Caco-2 (cell line): ENCODE measurements around the gene FGF3. TPM values are rescaled to one million over a fixed set of nuclear protein-coding genes. Genes with fewer than 3 reads are reported as not detected.

Experiments
- BruUV-seq: library from RNA; stranded (reverse); fragments of 400-500 nt; replicated peaks from 2 replicates; lab custom pipeline; 2021; lab: Mats Ljungman, UMichigan
- CTCF ChIA-PET: fragments of 300-600 bp; sonication (Branson Sonifier 250); formaldehyde crosslinking; loops from one replicate; lab custom pipeline; 2022; ENCODE audit warnings: antibody characterized with exemption; lab: Charles Lee
- POLR2A ChIA-PET: fragments of 300-600 bp; sonication (Branson Sonifier 250); formaldehyde crosslinking; loops from one replicate; lab custom pipeline; 2022; ENCODE audit warnings: antibody characterized with exemption; lab: Charles Lee
- DNase-seq, 2 experiments: peaks; one replicate each; pipeline versions ENCODE4 v3.0.0 to v3.0.0-alpha.2; 2020 to 2022
- H3K27me3 ChIP-seq: replicated peaks from 2 replicates; pipeline ENCODE4 v1.6.0; 2011; ENCODE audit warnings: low read length; ENCODE audit not compliant: control insufficient read depth, insufficient read depth
- H3K36me3 ChIP-seq: 2 replicates; pipeline ENCODE4 v1.5.1; 2011; ENCODE audit warnings: low read length; ENCODE audit not compliant: control insufficient read depth, insufficient read depth
- H3K4me1 ChIP-seq: fragments of 250-450 bp; sonication (Bioruptor Pico); 2 replicates; pipeline ENCODE4 v1.5.1; 2020; ENCODE audit warnings: mild to moderate bottlenecking
- H3K4me3 ChIP-seq: 2 replicates; pipeline ENCODE4 v1.5.1; 2011; ENCODE audit warnings: low read depth, mild to moderate bottlenecking, control low read depth, low read length
- H3K9me3 ChIP-seq: fragments of 250-450 bp; sonication (Bioruptor Pico); 2 replicates; pipeline ENCODE4 v1.5.1; 2020; ENCODE audit warnings: mild to moderate bottlenecking, moderate library complexity
- H3K27ac Mint-ChIP-seq: one replicate; pipeline ENCODE4 v1.8.0; 2022; ENCODE audit warnings: mixed read lengths; ENCODE audit not compliant: unreplicated experiment
- H3K27me3 Mint-ChIP-seq: one replicate; pipeline ENCODE4 v1.8.0; 2022; ENCODE audit warnings: mixed read lengths; ENCODE audit not compliant: insufficient read depth, unreplicated experiment
- H3K36me3 Mint-ChIP-seq: one replicate; pipeline ENCODE4 v1.8.0; 2022; ENCODE audit warnings: mild to moderate bottlenecking, mixed read lengths; ENCODE audit not compliant: insufficient read depth, unreplicated experiment
- H3K4me1 Mint-ChIP-seq: one replicate; pipeline ENCODE4 v1.8.0; 2022; ENCODE audit warnings: low read depth, mixed read lengths; ENCODE audit not compliant: unreplicated experiment
- H3K4me3 Mint-ChIP-seq: one replicate; pipeline ENCODE4 v1.8.0; 2022; ENCODE audit warnings: mild to moderate bottlenecking, moderate library complexity, mixed read lengths; ENCODE audit not compliant: unreplicated experiment
- H3K9me3 Mint-ChIP-seq: one replicate; pipeline ENCODE4 v1.8.0; 2022; ENCODE audit warnings: mixed read lengths; ENCODE audit not compliant: unreplicated experiment
- intact Hi-C: fragments of 100-400 bp; cut with micrococcal nuclease; formaldehyde crosslinking; loops from one replicate; pipeline ENCODE4 v1.10.0; 2022; ENCODE audit not compliant: unreplicated experiment
- total RNA-seq: library from RNA; stranded (reverse); gene quantifications from 2 replicates; pipeline ENCODE4 v1.2.3, GENCODE V29; 2022
- TF ChIP-seq, protein P1 (sequence below), 2 experiments: fragments of 200-600 bp in 1 of 2; IDR thresholded peaks; 1 replicate in 1 of 2; 2 replicates in 1 of 2; pipeline versions ENCODE4 v1.5.1 to v1.8.0; 2011 to 2022; ENCODE audit warnings: antibody characterized with exemption in 1 of 2, control low read depth in 1 of 2, inconsistent platforms in 1 of 2, low read depth in 1 of 2, low read length in 1 of 2, mild to moderate bottlenecking in 1 of 2, moderate library complexity in 1 of 2; ENCODE audit not compliant: insufficient read depth in 1 of 2, severe bottlenecking in 1 of 2, unreplicated experiment in 1 of 2

FGF3 gene
- total RNA-seq, 1 experiment from 2014 or later, result not detected

DNA sequence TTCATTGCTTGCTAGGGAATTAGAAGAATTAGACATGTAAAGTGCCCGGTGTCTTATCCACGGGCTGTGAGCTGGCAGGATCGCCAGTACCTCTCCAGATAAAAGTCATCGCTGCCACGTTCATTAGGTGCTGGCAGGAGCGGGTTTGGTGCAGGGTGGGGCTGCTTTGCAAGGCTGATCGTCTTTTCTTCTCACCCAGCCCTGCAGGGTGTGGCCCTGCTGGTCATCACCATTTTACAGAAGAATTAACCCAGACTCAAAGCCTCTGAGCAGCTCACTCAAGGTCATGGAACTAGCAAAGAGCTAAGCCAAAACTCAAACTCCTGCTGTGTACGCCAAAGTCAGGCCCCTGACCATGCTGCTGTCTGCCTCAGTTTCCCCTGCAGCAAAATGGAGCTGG lies 38.0 kb downstream of the FGF3 start:
- BruUV-seq, result no TSS peak
- POLR2A ChIA-PET, result no interaction called here
- CTCF ChIA-PET, result no interaction called here
- H3K4me1 Mint-ChIP-seq, result no peaks in the 10 kb centered on the region
- no peaks in the 10 kb centered on the region for H3K9me3 ChIP-seq
- TF ChIP-seq, protein P1, sequence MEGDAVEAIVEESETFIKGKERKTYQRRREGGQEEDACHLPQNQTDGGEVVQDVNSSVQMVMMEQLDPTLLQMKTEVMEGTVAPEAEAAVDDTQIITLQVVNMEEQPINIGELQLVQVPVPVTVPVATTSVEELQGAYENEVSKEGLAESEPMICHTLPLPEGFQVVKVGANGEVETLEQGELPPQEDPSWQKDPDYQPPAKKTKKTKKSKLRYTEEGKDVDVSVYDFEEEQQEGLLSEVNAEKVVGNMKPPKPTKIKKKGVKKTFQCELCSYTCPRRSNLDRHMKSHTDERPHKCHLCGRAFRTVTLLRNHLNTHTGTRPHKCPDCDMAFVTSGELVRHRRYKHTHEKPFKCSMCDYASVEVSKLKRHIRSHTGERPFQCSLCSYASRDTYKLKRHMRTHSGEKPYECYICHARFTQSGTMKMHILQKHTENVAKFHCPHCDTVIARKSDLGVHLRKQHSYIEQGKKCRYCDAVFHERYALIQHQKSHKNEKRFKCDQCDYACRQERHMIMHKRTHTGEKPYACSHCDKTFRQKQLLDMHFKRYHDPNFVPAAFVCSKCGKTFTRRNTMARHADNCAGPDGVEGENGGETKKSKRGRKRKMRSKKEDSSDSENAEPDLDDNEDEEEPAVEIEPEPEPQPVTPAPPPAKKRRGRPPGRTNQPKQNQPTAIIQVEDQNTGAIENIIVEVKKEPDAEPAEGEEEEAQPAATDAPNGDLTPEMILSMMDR (IDR thresholded peaks at IDR 0.05; ENCODE audit: insufficient read depth in 1 of 2, low read depth in 1 of 2, low read length in 1 of 2, severe bottlenecking in 1 of 2, unreplicated experiment in 1 of 2), result no peak
- no peaks in the 10 kb centered on the region for H3K9me3 Mint-ChIP-seq
- intact Hi-C loops, result no loop called here
- no peak overlapping the region for H3K27ac Mint-ChIP-seq
- H3K36me3 ChIP-seq, result no peaks in the 10 kb centered on the region
- no peaks in the 10 kb centered on the region for H3K36me3 Mint-ChIP-seq
- no peak for DNase-seq
- peaks cover 2% of the 10 kb centered on the region for H3K27me3 Mint-ChIP-seq
- no peak overlapping the region for H3K4me3 Mint-ChIP-seq
- H3K4me3 ChIP-seq, result no peak overlapping the region
- H3K27me3 ChIP-seq, result no peaks in the 10 kb centered on the region; the same call in 1 of the 2 replicates
- no peaks in the 10 kb centered on the region for H3K4me1 ChIP-seq

DNA sequence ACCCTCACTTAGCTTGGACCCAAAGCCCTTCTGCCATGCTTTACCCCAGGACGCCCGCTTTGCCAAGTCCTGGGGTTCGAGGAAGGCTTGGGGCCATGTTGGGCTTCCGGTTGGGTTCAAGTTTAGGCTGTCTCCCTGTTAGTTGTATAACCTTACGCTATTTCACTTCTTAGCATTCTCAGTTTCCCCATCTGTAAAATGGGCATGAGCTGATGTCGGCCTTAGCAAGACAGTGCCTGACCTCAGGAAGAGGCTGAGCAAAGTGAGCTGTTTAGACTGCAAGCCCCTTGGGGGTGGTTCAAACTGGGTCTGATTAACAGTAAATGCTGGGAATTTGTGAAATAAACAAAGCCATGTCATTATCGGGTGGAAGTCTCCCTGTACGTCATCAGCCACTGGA lies 40.8 kb downstream of the FGF3 start:
- H3K4me1 ChIP-seq, result no peaks in the 10 kb centered on the region
- no peaks in the 10 kb centered on the region for H3K36me3 ChIP-seq
- DNase-seq, result no peak
- TF ChIP-seq, protein P1 (IDR thresholded peaks at IDR 0.05; ENCODE audit: insufficient read depth in 1 of 2, low read depth in 1 of 2, low read length in 1 of 2, severe bottlenecking in 1 of 2, unreplicated experiment in 1 of 2), result no peak
- intact Hi-C loops, result no loop called here
- ChIA-PET CTCF (interaction anchor here (0.6 kb wide), 2 partner anchors 13 to 82 kb away, joined by 3 to 4 read pairs; no protein-coding TSS in a partner anchor), POLR2A (no interaction called here)
- no peak overlapping the region for H3K27ac Mint-ChIP-seq
- H3K9me3 Mint-ChIP-seq, result no peaks in the 10 kb centered on the region
- BruUV-seq, result no TSS peak
- no peaks in the 10 kb centered on the region for H3K9me3 ChIP-seq
- H3K27me3 Mint-ChIP-seq, result peaks cover 2% of the 10 kb centered on the region
- H3K27me3 ChIP-seq, result no peaks in the 10 kb centered on the region; the same call in 1 of the 2 replicates
- H3K4me3 ChIP-seq, result no peak overlapping the region
- no peaks in the 10 kb centered on the region for H3K36me3 Mint-ChIP-seq
- H3K4me1 Mint-ChIP-seq, result no peaks in the 10 kb centered on the region
- no peak overlapping the region for H3K4me3 Mint-ChIP-seq

DNA sequence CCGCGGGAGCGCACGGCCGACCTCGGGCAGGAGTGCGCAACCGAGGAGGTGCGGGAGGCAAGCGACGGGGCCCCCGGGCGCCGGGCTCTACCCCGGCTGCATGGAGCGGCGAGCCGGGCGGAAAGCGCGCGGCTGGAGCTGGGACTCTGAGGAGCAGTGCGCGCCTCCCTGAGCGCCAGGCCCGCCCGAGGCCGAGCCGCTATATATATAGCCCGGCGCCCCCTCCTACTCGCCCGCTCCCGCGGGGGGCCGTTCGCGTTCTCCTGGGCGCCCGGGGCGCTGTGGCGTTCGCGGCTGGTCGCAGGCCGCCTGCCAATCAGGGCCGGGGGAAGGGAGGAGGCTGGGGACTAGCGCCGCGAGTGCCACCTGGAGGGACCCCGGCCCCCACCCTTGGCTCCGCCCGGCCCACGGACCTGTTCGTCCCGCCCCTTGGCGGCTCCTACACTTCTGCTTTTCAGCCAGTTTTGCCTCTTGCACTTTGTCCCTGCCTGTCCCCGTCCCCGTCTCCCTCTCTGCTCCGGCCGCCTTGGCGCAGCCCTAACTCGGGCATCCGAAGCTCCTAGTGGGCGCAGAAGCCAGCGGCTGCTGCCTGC lies 44.0 kb downstream of the FGF3 start, which contains the start of gene FGF4:
FGF4 (minus strand) TSS at position 179 of the 593 bp plus-strand sequence. CDS start 257 bp downstream, outside the sequence.
- Mint-ChIP-seq H3K4me1 (no peaks in the 10 kb centered on the region), H3K27ac (no peak within 1 kb of the TSS), H3K4me3 (no peak within 1 kb of the TSS), H3K36me3 (no peaks in the 10 kb centered on the region), H3K9me3 (no peaks in the 10 kb centered on the region), H3K27me3 (no peaks in the 10 kb centered on the region)
- POLR2A ChIA-PET, result no interaction called here
- no peaks in the 10 kb centered on the region for H3K9me3 ChIP-seq
- no peaks in the 10 kb centered on the region for H3K36me3 ChIP-seq
- H3K27me3 ChIP-seq, result no peaks in the 10 kb centered on the region
- TF ChIP-seq, protein P1 (IDR thresholded peaks at IDR 0.05; ENCODE audit: insufficient read depth in 1 of 2, low read depth in 1 of 2, low read length in 1 of 2, severe bottlenecking in 1 of 2, unreplicated experiment in 1 of 2), result no peak
- intact Hi-C loops, result no loop called here
- H3K4me3 ChIP-seq, result no peak within 1 kb of the TSS
- no peaks in the 10 kb centered on the region for H3K4me1 ChIP-seq
- no peak for DNase-seq
- no TSS peak for BruUV-seq
- CTCF ChIA-PET, result no interaction called here
